WI38 (cell line): ENCODE results near the gene POSTN.

ENCODE experiments used
- H3K4me3 ChIP-seq: 2 replicates; pipeline ENCODE4 v1.5.1; 2011; ENCODE audit warnings: low read depth, mild to moderate bottlenecking, control low read depth, low read length
- CTCF ChIP-seq: IDR thresholded peaks from 2 replicates; pipeline ENCODE4 v1.5.1; 2012; ENCODE audit warnings: low read depth, mild to moderate bottlenecking, control low read depth, low read length

The POSTN gene

DNA sequence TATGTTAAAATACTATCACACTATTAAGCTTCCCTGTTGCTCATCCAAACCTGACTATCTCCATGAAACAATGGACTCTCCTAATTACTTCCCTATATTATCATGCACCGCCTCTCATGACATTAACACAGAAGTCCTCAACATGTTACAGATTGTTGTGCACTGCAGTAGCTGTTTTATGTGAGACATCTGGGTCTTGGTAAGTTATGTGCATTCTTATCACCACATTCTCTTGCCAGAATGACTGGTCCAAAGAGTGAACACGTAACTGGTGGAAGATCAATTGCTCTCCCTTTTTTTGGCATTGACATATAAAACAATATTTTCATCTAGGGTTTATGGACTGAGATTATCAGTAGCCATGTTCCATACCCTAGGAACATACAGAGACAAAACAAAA is 59.4 kb downstream of the POSTN start:
- TF ChIP-seq CTCF: no peak
- no peak overlapping the region for H3K4me3 ChIP-seq

DNA sequence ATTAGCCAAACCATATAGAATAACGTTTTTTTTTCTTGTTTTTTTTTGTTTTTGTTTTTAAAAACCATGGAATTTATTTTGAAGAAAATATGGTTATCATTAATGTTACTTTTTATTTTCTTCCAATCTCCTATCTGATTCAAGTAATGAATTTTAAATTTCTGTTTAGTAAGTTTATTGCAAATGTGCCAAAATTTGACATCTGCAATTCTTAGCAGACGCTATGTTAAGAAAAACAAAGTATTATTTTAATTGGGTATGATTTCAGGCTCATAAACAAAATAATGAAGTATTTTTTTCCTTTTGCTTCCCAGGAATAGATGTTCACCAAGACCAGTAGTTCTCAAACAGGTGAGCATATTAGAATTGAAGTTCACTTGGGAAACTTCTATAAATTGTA is 63.1 kb downstream of the POSTN start:
- TF ChIP-seq CTCF: no peak
- no peak overlapping the region for H3K4me3 ChIP-seq

- H3K4me3 ChIP-seq: no peak overlapping the region
- TF ChIP-seq CTCF: no peak
Observed at GRCh38 chr13:37534676-37535075, 63.9 kb downstream of the POSTN start.

DNA sequence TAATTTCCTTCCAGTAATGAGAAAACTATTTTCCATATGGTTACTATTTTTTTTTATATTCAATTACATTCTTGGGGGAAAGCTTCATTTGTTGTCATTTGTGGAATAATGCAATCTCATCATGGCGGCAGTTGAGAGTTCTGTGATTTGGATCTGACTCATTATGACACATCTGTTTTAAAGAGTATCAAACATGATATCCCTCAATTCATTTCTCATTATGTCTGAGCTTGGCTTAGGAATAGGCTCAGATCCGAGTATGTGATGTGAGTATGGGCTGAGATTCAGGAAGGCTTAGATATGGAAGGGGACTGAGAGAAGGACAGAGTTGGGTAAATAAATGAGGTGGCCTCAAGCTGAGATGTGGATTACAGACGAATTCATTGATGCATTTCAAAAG is 64.4 kb downstream of the POSTN start:
- H3K4me3 ChIP-seq: no peak overlapping the region
- no peak for TF ChIP-seq CTCF

DNA sequence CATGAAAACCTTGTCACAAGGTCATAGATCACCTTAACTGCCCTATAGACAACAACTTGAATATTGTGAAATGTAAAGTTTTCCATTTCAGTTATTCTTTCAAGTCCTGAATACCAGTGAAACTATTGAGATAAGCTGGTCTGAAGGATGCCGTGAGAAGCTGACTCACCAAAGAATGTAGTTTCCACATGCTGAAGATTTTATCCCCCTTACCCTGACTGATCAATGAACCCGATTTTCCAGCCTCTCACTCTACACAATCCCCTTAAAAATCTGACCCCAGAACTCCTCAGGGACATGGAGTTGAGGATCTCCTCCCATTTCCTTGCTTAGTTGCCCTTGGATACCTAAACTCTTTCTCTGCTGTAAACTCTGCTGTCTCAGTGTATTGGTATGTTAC is 67.5 kb downstream of the POSTN start:
- no peak for TF ChIP-seq CTCF
- no peak overlapping the region for H3K4me3 ChIP-seq

- no peak overlapping the region for H3K4me3 ChIP-seq
- no peak for TF ChIP-seq CTCF
Observed at GRCh38 chr13:37529751-37530385, 68.7 kb downstream of the POSTN start.

- no peak for TF ChIP-seq CTCF
- no peak overlapping the region for H3K4me3 ChIP-seq
Observed at GRCh38 chr13:37526710-37527473, 71.7 kb downstream of the POSTN start.
